Tibial artery (tissue), 4 donors: ENCODE measurements around the gene ADARB2.

ENCODE experiments used
- DNase-seq, 2 donors: peaks; one replicate each; pipeline ENCODE4 v3.0.0-alpha.2; 2019
- H3K27ac ChIP-seq, 2 donors: fragments of 200-600 bp; sonication (generic) in 1 of 2; 1 replicate in 1 of 2; 2 replicates in 1 of 2; pipeline ENCODE4 v1.5.1; 2018 to 2019; ENCODE audit warnings: mild to moderate bottlenecking in 1 of 2
- H3K27me3 ChIP-seq, 2 donors: fragments of 200-600 bp; sonication (generic) in 1 of 2; one replicate each; pipeline versions ENCODE4 v1.5.1 to v1.6.0; 2016 to 2019
- H3K36me3 ChIP-seq, 3 donors: fragments of 200-600 bp; sonication (generic) in 2 of 3; one replicate each; pipeline ENCODE4 v1.5.1; 2016 to 2019; ENCODE audit warnings: mild to moderate bottlenecking in 2 of 3
- H3K4me1 ChIP-seq, 4 donors: fragments of 200-600 bp; sonication (generic) in 2 of 4; 1 replicate in 3 of 4; 2 replicates in 1 of 4; pipeline ENCODE4 v1.5.1; 2016 to 2019
- H3K4me3 ChIP-seq, 2 donors: fragments of 200-600 bp; sonication (generic) in 1 of 2; 1 replicate in 1 of 2; 2 replicates in 1 of 2; pipeline ENCODE4 v1.5.1; 2018 to 2019; ENCODE audit warnings: mild to moderate bottlenecking in 2 of 2
- H3K9me3 ChIP-seq, 3 donors: fragments of 200-600 bp; sonication (generic) in 1 of 3; one replicate each; pipeline ENCODE4 v1.5.1; 2016 to 2019
- CTCF ChIP-seq, 2 experiments: fragments of 200-600 bp in 1 of 2; fragments of 450-650 bp in 1 of 2; IDR thresholded peaks; one replicate each; pipeline ENCODE4 v1.5.1; 2017 to 2019; ENCODE audit warnings: antibody characterized with exemption in 2 of 2, mild to moderate bottlenecking in 1 of 2, moderate library complexity in 1 of 2
- intact Hi-C: fragments of 100-400 bp; cut with DNase I; formaldehyde crosslinking; loops from one replicate; pipeline ENCODE4 v1.15.0; 2023; ENCODE audit warnings: low total_unique reads

The ADARB2 gene

DNA sequence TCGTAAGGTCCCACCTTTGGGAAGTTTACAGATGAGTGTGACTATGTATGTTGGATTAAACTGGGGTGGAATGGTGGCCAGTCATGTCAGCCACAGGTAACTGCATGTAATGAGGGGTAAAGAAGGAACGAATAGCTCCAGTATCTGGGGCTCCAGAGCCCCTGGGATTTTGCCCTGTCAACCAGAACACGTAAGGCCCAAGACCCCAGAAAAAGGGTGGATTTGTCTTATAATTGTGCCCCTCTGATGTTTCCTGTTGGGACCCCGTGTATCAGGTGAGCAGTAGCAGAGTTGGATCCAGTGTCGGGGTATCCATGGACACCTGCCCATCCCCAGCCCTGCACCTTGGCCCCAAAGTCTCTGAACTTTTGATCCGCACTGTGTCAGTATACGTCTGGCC lies 76.9 kb downstream of the ADARB2 start:
- Histone ChIP-seq H3K27me3 (peaks cover 0 to 6% of the 10 kb centered on the region in 2 donors), H3K9me3 (no peaks in the 10 kb centered on the region), H3K4me3 (no peak overlapping the region), H3K36me3 (no peaks in the 10 kb centered on the region), H3K27ac (no peak overlapping the region), H3K4me1 (no peaks in the 10 kb centered on the region)
- DNase-seq, result peak in 1 of 2 donors; percentile 41
- TF ChIP-seq CTCF (IDR thresholded peaks at IDR 0.05), result no peak
- intact Hi-C loops, result no loop called here

- no peaks in the 10 kb centered on the region for H3K4me1 ChIP-seq
- no peak for TF ChIP-seq CTCF (IDR thresholded peaks at IDR 0.05)
- no peaks in the 10 kb centered on the region for H3K36me3 ChIP-seq
- no peaks in the 10 kb centered on the region for H3K9me3 ChIP-seq
- peaks cover 0 to 11% of the 10 kb centered on the region in 2 donors for H3K27me3 ChIP-seq
- H3K27ac ChIP-seq, result no peak overlapping the region
- no peak overlapping the region for H3K4me3 ChIP-seq
- DNase-seq, result peak in 1 of 2 donors; percentile 32
- intact Hi-C loops, result no loop called here
Measured at GRCh38 chr10:1659221-1659791, 78.0 kb downstream of the ADARB2 start.

GRCh38 chr10:1658658-1659057 lies 78.7 kb downstream of the ADARB2 start:
- peak in 1 of 2 donors; percentile 9 for DNase-seq
- no peaks in the 10 kb centered on the region for H3K9me3 ChIP-seq

GRCh38 chr10:1657479-1657878 lies 79.8 kb downstream of the ADARB2 start:
- DNase-seq, result peak in 1 of 2 donors; percentile 27
- H3K27ac ChIP-seq, result no peak overlapping the region
- H3K4me3 ChIP-seq, result no peak overlapping the region
- no peaks in the 10 kb centered on the region for H3K36me3 ChIP-seq
- no peak for TF ChIP-seq CTCF (IDR thresholded peaks at IDR 0.05)
- intact Hi-C loops, result no loop called here
- H3K4me1 ChIP-seq, result no peaks in the 10 kb centered on the region
- no peaks in the 10 kb centered on the region for H3K9me3 ChIP-seq
- H3K27me3 ChIP-seq, result peaks cover 0 to 18% of the 10 kb centered on the region in 2 donors

More at GRCh38 chr10:1658658-1659057, 78.7 kb downstream of the ADARB2 start:
- TF ChIP-seq CTCF (IDR thresholded peaks at IDR 0.05), result no peak
- Histone ChIP-seq H3K27me3 (peaks cover 0 to 18% of the 10 kb centered on the region in 2 donors), H3K27ac (no peak overlapping the region), H3K4me3 (no peak overlapping the region), H3K4me1 (no peaks in the 10 kb centered on the region), H3K36me3 (no peaks in the 10 kb centered on the region)
- intact Hi-C loops, result no loop called here

- Histone ChIP-seq H3K27me3 (peaks cover 0 to 14% of the 10 kb centered on the region in 2 donors), H3K27ac (no peak overlapping the region), H3K4me3 (no peak overlapping the region), H3K4me1 (no peaks in the 10 kb centered on the region), H3K36me3 (no peaks in the 10 kb centered on the region), H3K9me3 (no peaks in the 10 kb centered on the region)
- intact Hi-C loops, result no loop called here
- no peak for TF ChIP-seq CTCF (IDR thresholded peaks at IDR 0.05)
- DNase-seq, result no peak
Measured at GRCh38 chr10:1655367-1655766, 82.0 kb downstream of the ADARB2 start.
